Natural killer cell treated with Interleukin-12 subunit alpha and Interleukin-12 subunit beta and Interleukin-15 and Interleukin-18, amount 100 ng/mL, for 72 hours (primary cell): ENCODE results near the gene NPY4R. TPM values are rescaled to one million over a fixed set of nuclear protein-coding genes. Genes with fewer than 3 reads are reported as not detected.
"Not testable (repeated sequence)": the region's sequence is repeated elsewhere in the genome, so short reads cannot be mapped to it uniquely, and the experiment has no call there.

Experiments
- ATAC-seq, 2 donors: fragments of 150-1000 bp; cut with Tn5 transposase in 1 of 2; sonication (Bioruptor Pico), chemical (Tn5 transposase) in 1 of 2; 2 replicates each; pipeline ENCODE4 v1.10.0; 2021
- DNase-seq: peaks from one replicate; pipeline ENCODE4 v3.0.0; 2022; ENCODE audit warnings: low spot score
- H3K27ac Mint-ChIP-seq, 2 donors: 1 replicate in 1 of 2; 2 replicates in 1 of 2; pipeline ENCODE4 v1.8.0; 2022; ENCODE audit warnings: mixed read lengths in 2 of 2, mild to moderate bottlenecking in 1 of 2, moderate library complexity in 1 of 2
- H3K27me3 Mint-ChIP-seq, 2 donors: 1 replicate in 1 of 2; 2 replicates in 1 of 2; pipeline ENCODE4 v1.8.0; 2022; ENCODE audit warnings: mixed read lengths in 2 of 2
- H3K36me3 Mint-ChIP-seq: one replicate; pipeline ENCODE4 v1.8.0; 2022; ENCODE audit warnings: mixed read lengths
- H3K4me1 Mint-ChIP-seq, 2 donors: 1 replicate in 1 of 2; 2 replicates in 1 of 2; pipeline ENCODE4 v1.8.0; 2022; ENCODE audit warnings: low read depth in 2 of 2, mixed read lengths in 2 of 2, mild to moderate bottlenecking in 1 of 2
- H3K4me3 Mint-ChIP-seq: one replicate; pipeline ENCODE4 v1.8.0; 2022; ENCODE audit warnings: mixed read lengths
- H3K9me3 Mint-ChIP-seq: 2 replicates; pipeline ENCODE4 v1.8.0; 2022; ENCODE audit warnings: mixed read lengths
- total RNA-seq, 2 donors: library from RNA; stranded (reverse); gene quantifications; one replicate each; pipeline ENCODE4 v1.2.3, GENCODE V29; 2022

The NPY4R gene
- total RNA-seq, 2 donors from 2014 or later, result not detected

GRCh38 chr10:46442706-46443275 is 23.0 kb downstream of the NPY4R start:
- not testable (repeated sequence) for H3K4me3 Mint-ChIP-seq, DNase-seq, ATAC-seq, H3K27me3 Mint-ChIP-seq, H3K4me1 Mint-ChIP-seq, H3K27ac Mint-ChIP-seq, H3K36me3 Mint-ChIP-seq, H3K9me3 Mint-ChIP-seq

GRCh38 chr10:46441837-46442278 is 23.9 kb downstream of the NPY4R start:
- ATAC-seq, H3K27me3 Mint-ChIP-seq, H3K27ac Mint-ChIP-seq, DNase-seq, H3K36me3 Mint-ChIP-seq, H3K9me3 Mint-ChIP-seq, H3K4me1 Mint-ChIP-seq, H3K4me3 Mint-ChIP-seq: not testable (repeated sequence)

GRCh38 chr10:46440942-46441341 is 24.8 kb downstream of the NPY4R start:
- H3K36me3 Mint-ChIP-seq, H3K27me3 Mint-ChIP-seq, ATAC-seq, H3K27ac Mint-ChIP-seq, H3K4me1 Mint-ChIP-seq, H3K4me3 Mint-ChIP-seq, H3K9me3 Mint-ChIP-seq, DNase-seq: not testable (repeated sequence)

- not testable (repeated sequence) for H3K27ac Mint-ChIP-seq, H3K9me3 Mint-ChIP-seq, H3K27me3 Mint-ChIP-seq, H3K36me3 Mint-ChIP-seq, DNase-seq, H3K4me3 Mint-ChIP-seq, H3K4me1 Mint-ChIP-seq, ATAC-seq
Measured at GRCh38 chr10:46423550-46423949, 42.2 kb downstream of the NPY4R start.

GRCh38 chr10:46419570-46420379 is 46.0 kb downstream of the NPY4R start:
- not testable (repeated sequence) for H3K27ac Mint-ChIP-seq, H3K4me1 Mint-ChIP-seq, H3K4me3 Mint-ChIP-seq, H3K9me3 Mint-ChIP-seq, H3K27me3 Mint-ChIP-seq, DNase-seq, ATAC-seq, H3K36me3 Mint-ChIP-seq

GRCh38 chr10:46418283-46418682 is 47.5 kb downstream of the NPY4R start:
- H3K9me3 Mint-ChIP-seq, DNase-seq: not testable (repeated sequence)

GRCh38 chr10:46415291-46415690 is 50.5 kb downstream of the NPY4R start:
- H3K4me3 Mint-ChIP-seq, H3K36me3 Mint-ChIP-seq, ATAC-seq, H3K27me3 Mint-ChIP-seq, H3K4me1 Mint-ChIP-seq, DNase-seq, H3K27ac Mint-ChIP-seq, H3K9me3 Mint-ChIP-seq: not testable (repeated sequence)

More at GRCh38 chr10:46418283-46418682, 47.5 kb downstream of the NPY4R start:
- not testable (repeated sequence) for H3K27me3 Mint-ChIP-seq, H3K4me3 Mint-ChIP-seq, H3K4me1 Mint-ChIP-seq, H3K36me3 Mint-ChIP-seq, H3K27ac Mint-ChIP-seq
- peak in 1 of 2 donors; percentile 26 for ATAC-seq

GRCh38 chr10:46412665-46413064 is 53.1 kb downstream of the NPY4R start:
- H3K27me3 Mint-ChIP-seq, H3K27ac Mint-ChIP-seq, H3K4me3 Mint-ChIP-seq, DNase-seq, H3K36me3 Mint-ChIP-seq, H3K9me3 Mint-ChIP-seq, H3K4me1 Mint-ChIP-seq: not testable (repeated sequence)
- ATAC-seq, result peak in 1 of 2 donors; percentile 29

- not testable (repeated sequence) for H3K4me1 Mint-ChIP-seq, H3K27me3 Mint-ChIP-seq, H3K9me3 Mint-ChIP-seq, DNase-seq, H3K27ac Mint-ChIP-seq, H3K36me3 Mint-ChIP-seq, ATAC-seq, H3K4me3 Mint-ChIP-seq
Measured at GRCh38 chr10:46411123-46411522, 54.6 kb downstream of the NPY4R start.

Other genes starting within 250 kb of the NPY4R start
- not detected for gene ANTXRL, start 179.0 kb downstream of the NPY4R start, total RNA-seq
- gene ANXA8L1, start 90.2 kb downstream of the NPY4R start, total RNA-seq, result not detected
- not detected for gene GPRIN2, start 90.7 kb upstream of the NPY4R start, total RNA-seq
- 1 to 10 TPM in 1 of 2 donors, under 1 TPM in 1; 0.81 to 1.9 TPM for gene SYT15, start 113.2 kb upstream of the NPY4R start, total RNA-seq